Endodermal cell (in vitro differentiated cells): ENCODE results near the gene CDT1. TPM values are rescaled to one million over a fixed set of nuclear protein-coding genes. Genes with fewer than 3 reads are reported as not detected.

ENCODE experiments used
- DNase-seq: peaks from one replicate; pipeline ENCODE4 v3.0.0-alpha.2; 2017
- H3K27ac ChIP-seq: 2 replicates; pipeline ENCODE4 v1.5.1; 2013; ENCODE audit warnings: mild to moderate bottlenecking, low read depth, low read length, moderate library complexity
- H3K27me3 ChIP-seq: 2 replicates; pipeline ENCODE4 v1.6.1; 2013; ENCODE audit warnings: mild to moderate bottlenecking, low read length, moderate library complexity; ENCODE audit not compliant: insufficient read depth, control insufficient read depth, poor library complexity, severe bottlenecking
- H3K36me3 ChIP-seq: 2 replicates; pipeline ENCODE4 v1.7.0; 2013; ENCODE audit warnings: mild to moderate bottlenecking, low read length, moderate library complexity; ENCODE audit not compliant: control insufficient read depth, insufficient read depth
- H3K4me1 ChIP-seq: one replicate; pipeline ENCODE4 v1.7.0; 2013; ENCODE audit warnings: low read length; ENCODE audit not compliant: control insufficient read depth, insufficient read depth
- H3K4me3 ChIP-seq: 2 replicates; pipeline ENCODE4 v1.5.1; 2013; ENCODE audit warnings: mild to moderate bottlenecking, low read length, moderate library complexity
- H3K9ac ChIP-seq: 2 replicates; pipeline ENCODE4 v1.6.1; 2013; ENCODE audit warnings: mild to moderate bottlenecking, low read length, moderate library complexity; ENCODE audit not compliant: poor library complexity, severe bottlenecking; ENCODE audit errors: extremely low read depth
- H3K9me3 ChIP-seq: 2 replicates; pipeline ENCODE4 v1.6.1; 2013; ENCODE audit warnings: mild to moderate bottlenecking, low read length, moderate library complexity; ENCODE audit not compliant: control insufficient read depth
- H3K27ac Mint-ChIP-seq: 2 replicates; pipeline ENCODE4 v1.8.0; 2020; ENCODE audit warnings: mixed read lengths
- H3K27me3 Mint-ChIP-seq: 2 replicates; pipeline ENCODE4 v1.8.0; 2021; ENCODE audit warnings: mild to moderate bottlenecking, mixed read lengths; ENCODE audit not compliant: insufficient read depth
- H3K36me3 Mint-ChIP-seq: 2 replicates; pipeline ENCODE4 v1.8.0; 2020; ENCODE audit warnings: low read depth, mixed read lengths
- H3K4me1 Mint-ChIP-seq: 2 replicates; pipeline ENCODE4 v1.8.0; 2020; ENCODE audit warnings: mixed read lengths
- H3K4me3 Mint-ChIP-seq: 2 replicates; pipeline ENCODE4 v1.8.0; 2020; ENCODE audit warnings: mild to moderate bottlenecking, moderate library complexity, mixed read lengths
- H3K9me3 Mint-ChIP-seq: 2 replicates; pipeline ENCODE4 v1.8.0; 2020; ENCODE audit warnings: mild to moderate bottlenecking, mixed read lengths
- CTCF ChIP-seq: fragments of 200-600 bp; sonication (generic); conservative IDR thresholded peaks from 2 replicates; pipeline ENCODE4 v1.5.0; 2021; ENCODE audit warnings: antibody characterized with exemption, mild to moderate bottlenecking
- WGBS, 2 experiments: methylation state at CpG; one replicate each; pipeline versions ENCODE4 v1.1.5 to v1.1.7; 2013; ENCODE audit warnings: missing lambda C conversion rate in 2 of 2, mixed read lengths in 1 of 2; ENCODE audit not compliant: insufficient coverage in 1 of 2, insufficient read length in 1 of 2; 5-methylcytosine and 5-hydroxymethylcytosine counted together
- total RNA-seq, 2 donors: library from RNA; stranded (reverse); fragmentation: NEBNext Ultra II Directional in 1 of 2; extraction: Animal tissue kit (Norgen Biotek cat#: 25700) in 1 of 2; gene quantifications; 2 replicates in 1 of 2; 3 replicates in 1 of 2; pipeline ENCODE4 v1.2.1, GENCODE V29; 2021

The CDT1 gene
- total RNA-seq, 2 donors from 2014 or later = 57.1 to 63.0 TPM

DNA sequence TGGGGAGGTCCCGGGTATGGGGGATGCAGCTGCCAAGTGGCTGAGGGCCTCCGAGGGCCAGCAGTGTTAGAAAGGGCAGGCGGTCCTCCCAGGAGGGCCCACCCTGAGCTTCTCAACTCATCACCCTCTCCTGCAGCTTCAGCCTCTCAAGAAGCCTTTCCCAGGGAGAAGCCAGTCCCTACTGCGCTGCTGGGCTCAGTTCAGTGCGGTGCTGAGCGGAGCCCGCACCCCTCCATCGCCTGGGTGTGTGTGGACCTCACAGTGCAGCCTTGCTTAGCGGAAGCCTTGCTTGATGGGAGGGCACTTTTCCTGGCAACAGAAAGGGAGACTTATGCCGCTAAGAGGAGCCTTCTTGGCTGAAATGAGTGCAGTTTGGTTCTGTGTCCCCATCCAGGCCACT is 11.6 kb downstream of the CDT1 start:
- H3K27ac ChIP-seq = no peak overlapping the region
- no peak for TF ChIP-seq CTCF
- DNase-seq = no peak
- Mint-ChIP-seq H3K4me3 (no peak overlapping the region), H3K9me3 (no peaks in the 10 kb centered on the region), H3K36me3 (peaks cover 1% of the 10 kb centered on the region), H3K27me3 (no peaks in the 10 kb centered on the region), H3K4me1 (peaks cover 5% of the 10 kb centered on the region), H3K27ac (no peak overlapping the region)
- H3K27me3 ChIP-seq = no peaks in the 10 kb centered on the region
- no peak overlapping the region for H3K4me3 ChIP-seq
- H3K9me3 ChIP-seq = no peaks in the 10 kb centered on the region
- H3K36me3 ChIP-seq = peaks cover 2% of the 10 kb centered on the region
- no peak overlapping the region for H3K9ac ChIP-seq
- peaks cover 7% of the 10 kb centered on the region for H3K4me1 ChIP-seq
- WGBS, 2 experiments = 97 to 100% methylated on average over 6 to 10 of the region's 10 CpGs

DNA sequence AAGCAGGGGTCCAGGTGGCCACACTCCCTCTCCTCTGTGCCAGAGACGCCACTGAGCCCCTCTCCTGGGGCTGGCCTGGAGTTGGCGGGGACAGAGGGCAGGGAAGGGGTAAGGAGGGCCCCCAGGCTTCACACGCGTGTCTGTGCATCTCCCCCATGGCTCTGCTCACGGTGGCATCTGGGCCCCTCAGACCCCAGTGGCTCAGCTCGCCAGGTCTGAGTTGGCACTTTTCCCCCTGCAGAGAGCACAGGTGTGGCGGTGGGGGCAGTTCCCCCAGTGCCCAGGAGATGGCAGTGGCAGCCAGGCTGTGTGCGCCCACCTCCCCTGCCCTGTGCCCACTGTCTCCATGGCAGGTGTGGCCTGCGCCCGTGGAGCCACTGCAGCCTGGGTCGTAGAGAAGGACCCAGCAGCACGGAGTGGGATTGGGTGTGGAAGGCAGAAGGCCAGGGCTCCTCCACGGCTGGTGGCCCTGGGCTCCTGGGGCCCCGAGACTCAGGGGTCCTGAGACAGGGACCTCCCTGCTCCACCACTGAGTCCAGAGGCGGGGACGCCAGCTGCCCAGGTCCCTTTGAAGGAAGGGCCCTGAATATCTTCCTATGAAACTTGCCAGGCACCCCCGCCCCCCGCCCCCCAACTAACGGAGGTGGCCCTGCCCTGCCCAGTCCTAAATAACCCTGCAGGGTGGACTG is 12.5 kb downstream of the CDT1 start:
- DNase-seq = peak; percentile 91
- Histone ChIP-seq H3K27ac (no peak overlapping the region), H3K9ac (no peak overlapping the region), H3K4me1 (no peaks in the 10 kb centered on the region), H3K4me3 (no peak overlapping the region), H3K27me3 (no peaks in the 10 kb centered on the region), H3K36me3 (no peaks in the 10 kb centered on the region), H3K9me3 (no peaks in the 10 kb centered on the region)
- 69 to 86% methylated on average over 6 to 19 of the region's 19 CpGs for WGBS, 2 experiments
- peak; percentile 87 for TF ChIP-seq CTCF
- Mint-ChIP-seq H3K4me3 (no peak overlapping the region), H3K9me3 (no peaks in the 10 kb centered on the region), H3K4me1 (peaks cover 5% of the 10 kb centered on the region), H3K27me3 (no peaks in the 10 kb centered on the region), H3K27ac (no peak overlapping the region), H3K36me3 (no peaks in the 10 kb centered on the region)

DNA sequence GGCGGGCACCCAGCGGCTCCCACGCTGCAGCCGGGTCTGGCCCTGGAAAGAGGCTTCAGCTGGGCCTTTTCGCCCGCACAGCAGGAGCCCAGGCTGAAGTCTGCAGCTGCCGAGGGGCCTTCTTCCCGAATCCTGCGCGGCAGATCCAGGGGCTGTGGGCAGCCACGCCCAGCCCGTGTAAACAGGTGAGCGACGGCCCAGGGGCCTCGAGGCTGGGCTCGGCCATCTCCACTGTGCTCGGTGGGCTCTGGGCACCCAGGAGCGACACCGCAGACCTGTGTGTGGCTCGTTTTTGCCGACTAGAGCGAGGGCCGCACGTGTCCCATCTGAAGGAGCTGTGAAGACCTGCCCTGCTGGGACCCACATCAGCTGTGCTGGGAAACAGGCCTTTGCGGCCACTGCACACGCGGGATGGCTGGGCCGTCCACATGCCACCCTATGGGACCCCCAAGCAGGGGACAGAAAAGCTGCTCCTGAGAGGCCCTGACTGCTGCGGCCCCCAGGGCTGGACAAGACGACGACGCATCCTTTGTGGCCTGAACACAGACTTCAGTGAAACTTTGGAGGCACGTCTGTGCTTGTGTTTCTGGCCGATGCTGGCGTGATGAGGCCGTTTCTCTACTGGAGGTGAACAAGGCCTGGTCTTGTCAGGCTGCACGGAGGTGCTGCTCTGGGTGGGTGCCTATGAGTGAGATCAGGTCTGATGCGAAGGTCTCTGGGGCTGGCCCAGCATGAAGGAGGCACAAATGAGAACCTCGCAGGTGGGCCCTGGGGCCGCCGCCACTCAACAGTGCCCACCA is 13.3 kb downstream of the CDT1 start:
- no peaks in the 10 kb centered on the region for H3K36me3 ChIP-seq
- Mint-ChIP-seq H3K9me3 (no peaks in the 10 kb centered on the region), H3K4me3 (no peak overlapping the region), H3K36me3 (no peaks in the 10 kb centered on the region), H3K4me1 (peaks cover 5% of the 10 kb centered on the region), H3K27ac (no peak overlapping the region), H3K27me3 (no peaks in the 10 kb centered on the region)
- no peaks in the 10 kb centered on the region for H3K27me3 ChIP-seq
- no peak for DNase-seq
- H3K9ac ChIP-seq = no peak overlapping the region
- 92 to 97% methylated on average over 26 to 41 of the region's 41 CpGs for WGBS, 2 experiments
- no peaks in the 10 kb centered on the region for H3K4me1 ChIP-seq
- H3K27ac ChIP-seq = no peak overlapping the region
- H3K9me3 ChIP-seq = no peaks in the 10 kb centered on the region
- no peak overlapping the region for H3K4me3 ChIP-seq
- no peak for TF ChIP-seq CTCF
